HG03064 (cell line): ENCODE data around the gene ADM2.
"Not testable (repeated sequence)": the region's sequence is repeated elsewhere in the genome, so short reads cannot be mapped to it uniquely, and the experiment has no call there.

Experiments used
- ATAC-seq: cut with Tn5 transposase; IDR thresholded peaks from one replicate; pipeline ENCODE4 v1.9.1; 2021; ENCODE audit warnings: low read depth; ENCODE audit not compliant: unreplicated experiment

Gene ADM2

GRCh38 chr22:50532824-50533796 lies 51.8 kb downstream of the ADM2 start:
- ATAC-seq = no peak

GRCh38 chr22:50533856-50534711 lies 52.7 kb downstream of the ADM2 start:
- ATAC-seq = not testable (repeated sequence)

GRCh38 chr22:50535113-50535512 lies 53.8 kb downstream of the ADM2 start:
- no peak for ATAC-seq
